Spleen (tissue), 7 donors: ENCODE measurements around the gene MGAT4C.

Experiments used
- POLR2A ChIP-seq, 3 donors: fragments of 450-650 bp; IDR thresholded peaks; one replicate each; pipeline ENCODE4 v1.5.1; 2017; ENCODE audit warnings: antibody characterized with exemption in 3 of 3, mild to moderate bottlenecking in 1 of 3
- POLR2AphosphoS5 ChIP-seq, 3 donors: sonication (generic); formaldehyde crosslinking; IDR thresholded peaks; one replicate each; pipeline ENCODE4 v1.5.1; 2017; ENCODE audit warnings: antibody characterized with exemption in 3 of 3
- TF ChIP-seq, protein P1 (sequence below), 11 experiments: fragments of 200-600 bp in 7 of 11; fragments of 450-650 bp in 4 of 11; sonication (generic) in 4 of 11; IDR thresholded peaks in 8 of 11; conservative IDR thresholded peaks in 3 of 11; 1 replicate in 7 of 11; 2 replicates in 4 of 11; pipeline versions ENCODE4 v1.4.0 to v1.8.0; 2016 to 2021; ENCODE audit warnings: antibody characterized with exemption in 11 of 11, inconsistent platforms in 4 of 11, mild to moderate bottlenecking in 1 of 11
- donor health status: DM: no; HTN: no; CAD: no; lungs with moderate emphysema.
- donor health status: DM: no; HTN: no; CAD: no.
- donor health status: DM: no; HTN: no; CAD: no.

- TF ChIP-seq, protein P1, sequence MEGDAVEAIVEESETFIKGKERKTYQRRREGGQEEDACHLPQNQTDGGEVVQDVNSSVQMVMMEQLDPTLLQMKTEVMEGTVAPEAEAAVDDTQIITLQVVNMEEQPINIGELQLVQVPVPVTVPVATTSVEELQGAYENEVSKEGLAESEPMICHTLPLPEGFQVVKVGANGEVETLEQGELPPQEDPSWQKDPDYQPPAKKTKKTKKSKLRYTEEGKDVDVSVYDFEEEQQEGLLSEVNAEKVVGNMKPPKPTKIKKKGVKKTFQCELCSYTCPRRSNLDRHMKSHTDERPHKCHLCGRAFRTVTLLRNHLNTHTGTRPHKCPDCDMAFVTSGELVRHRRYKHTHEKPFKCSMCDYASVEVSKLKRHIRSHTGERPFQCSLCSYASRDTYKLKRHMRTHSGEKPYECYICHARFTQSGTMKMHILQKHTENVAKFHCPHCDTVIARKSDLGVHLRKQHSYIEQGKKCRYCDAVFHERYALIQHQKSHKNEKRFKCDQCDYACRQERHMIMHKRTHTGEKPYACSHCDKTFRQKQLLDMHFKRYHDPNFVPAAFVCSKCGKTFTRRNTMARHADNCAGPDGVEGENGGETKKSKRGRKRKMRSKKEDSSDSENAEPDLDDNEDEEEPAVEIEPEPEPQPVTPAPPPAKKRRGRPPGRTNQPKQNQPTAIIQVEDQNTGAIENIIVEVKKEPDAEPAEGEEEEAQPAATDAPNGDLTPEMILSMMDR (IDR thresholded peaks at IDR 0.05 in 8 of 11, conservative IDR thresholded peaks at IDR 0.05 in 3 of 11), result no peak
- TF ChIP-seq POLR2A (IDR thresholded peaks at IDR 0.05), result no peak
- TF ChIP-seq POLR2AphosphoS5 (IDR thresholded peaks at IDR 0.05), result no peak
Observed at GRCh38 chr12:86241600-86241999, 14.6 kb downstream of the MGAT4C start.
